AG09309 (cell line): ENCODE measurements around the gene C11orf24.

Experiments used
- DNase-seq: peaks from one replicate; pipeline ENCODE4 v3.0.0-alpha.2; 2010; ENCODE audit warnings: low read depth
- H3K4me3 ChIP-seq: 2 replicates; pipeline ENCODE4 v1.5.1; 2011; ENCODE audit warnings: mild to moderate bottlenecking, low read depth, low read length, moderate library complexity; ENCODE audit not compliant: control insufficient read depth
- CTCF ChIP-seq: IDR thresholded peaks from 2 replicates; pipeline ENCODE4 v1.5.1; 2011; ENCODE audit warnings: mild to moderate bottlenecking, low read depth, low read length, inconsistent platforms; ENCODE audit not compliant: insufficient read depth, control insufficient read depth; ENCODE audit errors: missing control alignments

C11orf24 gene

GRCh38 chr11:68213555-68214172, 58.1 kb downstream of the C11orf24 start:
- peak; percentile 94 for DNase-seq
- no peak for TF ChIP-seq CTCF
- H3K4me3 ChIP-seq: peak overlapping the region; percentile 59

GRCh38 chr11:68213135-68213515, 58.6 kb downstream of the C11orf24 start, which contains the start of gene KMT5B:
KMT5B (minus strand) TSS chr11:68213296; CDS start chr11:68190076, 23,220 bp downstream.
- no peak for TF ChIP-seq CTCF
- no peak for DNase-seq
- peak within 1 kb of the TSS; percentile 59 for H3K4me3 ChIP-seq

GRCh38 chr11:68212421-68213134, 59.2 kb downstream of the C11orf24 start:
- H3K4me3 ChIP-seq: peak overlapping the region; percentile 59
- peak; percentile 28 for TF ChIP-seq CTCF
- DNase-seq: peak; percentile 31

- H3K4me3 ChIP-seq: peak overlapping the region; percentile 54
- TF ChIP-seq CTCF: no peak
- no peak for DNase-seq
These were observed 60.2 kb downstream of the C11orf24 start for GRCh38 chr11:68211546-68211945.
